HG02885 (cell line): Measurements from ENCODE around the gene FOXO1.
A peak's percentile ranks its signal among the peaks of the same experiment; 100 is the strongest.

ENCODE experiments used
- ATAC-seq: cut with Tn5 transposase; IDR thresholded peaks from one replicate; pipeline ENCODE4 v1.9.1; 2021; ENCODE audit warnings: mild to moderate bottlenecking; ENCODE audit not compliant: unreplicated experiment, poor library complexity

FOXO1 gene

GRCh38 chr13:40640202-40640601 lies 26.2 kb downstream of the FOXO1 start:
- ATAC-seq, result no peak

- no peak for ATAC-seq
These were observed 27.2 kb downstream of the FOXO1 start for GRCh38 chr13:40639221-40639681.

- ATAC-seq, result no peak
These were observed 28.8 kb downstream of the FOXO1 start for GRCh38 chr13:40637643-40638042.

GRCh38 chr13:40635315-40635995 lies 31.0 kb downstream of the FOXO1 start:
- ATAC-seq, result no peak

- no peak for ATAC-seq
These were observed 33.5 kb downstream of the FOXO1 start for GRCh38 chr13:40632915-40633314.

GRCh38 chr13:40631605-40632004 lies 34.8 kb downstream of the FOXO1 start:
- ATAC-seq, result no peak

GRCh38 chr13:40629678-40630384 lies 36.6 kb downstream of the FOXO1 start:
- peak; percentile 91 for ATAC-seq

GRCh38 chr13:40626977-40627376 lies 39.5 kb downstream of the FOXO1 start:
- ATAC-seq, result no peak

- ATAC-seq, result no peak
These were observed 39.9 kb downstream of the FOXO1 start for GRCh38 chr13:40626561-40626960.

- no peak for ATAC-seq
These were observed 41.5 kb downstream of the FOXO1 start for GRCh38 chr13:40624986-40625385.

- ATAC-seq, result no peak
These were observed 42.1 kb downstream of the FOXO1 start for GRCh38 chr13:40624383-40624782.

- ATAC-seq, result no peak
These were observed 43.7 kb downstream of the FOXO1 start for GRCh38 chr13:40622761-40623160.

GRCh38 chr13:40622246-40622645 lies 44.2 kb downstream of the FOXO1 start:
- ATAC-seq, result no peak

- ATAC-seq, result no peak
These were observed 47.0 kb downstream of the FOXO1 start for GRCh38 chr13:40619479-40619814.

- no peak for ATAC-seq
These were observed 47.6 kb downstream of the FOXO1 start for GRCh38 chr13:40618581-40619478.

- ATAC-seq, result no peak
These were observed 48.6 kb downstream of the FOXO1 start for GRCh38 chr13:40617801-40618356.

- no peak for ATAC-seq
These were observed 50.8 kb downstream of the FOXO1 start for GRCh38 chr13:40615619-40616018.

- no peak for ATAC-seq
These were observed 52.5 kb downstream of the FOXO1 start for GRCh38 chr13:40613914-40614313.

- peak; percentile 87 for ATAC-seq
These were observed 53.1 kb downstream of the FOXO1 start for GRCh38 chr13:40613192-40613818.

GRCh38 chr13:40612041-40612440 lies 54.4 kb downstream of the FOXO1 start:
- no peak for ATAC-seq
